ENCODE results near the gene UTP14A. TPM values are rescaled to one million over a fixed set of nuclear protein-coding genes. Genes with fewer than 3 reads are reported as not detected.
"Not testable (repeated sequence)": the region's sequence is repeated elsewhere in the genome, so short reads cannot be mapped to it uniquely, and the experiment has no call there.

The UTP14A gene
- total RNA-seq (2014; rRNA removed; shearing (Covaris generic); ENCODE audit: low replicate concordance), result 15.0 and 15.3 TPM in 2 replicates

GRCh38 chrX:129905787-129906580 lies at the start of gene UTP14A:
UTP14A (plus strand) TSS chrX:129906164; CDS start chrX:129906211, 47 bp downstream.
- H3K4me3 ChIP-seq, result peak within 1 kb of the TSS; percentile 80
- H3K9me3 ChIP-seq, result no peaks in the 10 kb centered on the region
- H3K36me3 ChIP-seq, result peaks cover 32% of the 10 kb centered on the region
- peak; percentile 91 for DNase-seq
- H3K27me3 ChIP-seq, result no peaks in the 10 kb centered on the region

GRCh38 chrX:129859134-129859533 lies 46.8 kb upstream of the UTP14A start:
- not testable (repeated sequence) for H3K36me3 ChIP-seq, H3K9me3 ChIP-seq, H3K27me3 ChIP-seq, DNase-seq, H3K4me3 ChIP-seq

GRCh38 chrX:129866321-129866720 lies 39.6 kb upstream of the UTP14A start:
- H3K27me3 ChIP-seq, H3K4me3 ChIP-seq, H3K36me3 ChIP-seq, H3K9me3 ChIP-seq, DNase-seq: not testable (repeated sequence)

- DNase-seq, result no peak
- Histone ChIP-seq H3K36me3 (no peaks in the 10 kb centered on the region), H3K27me3 (no peaks in the 10 kb centered on the region), H3K9me3 (no peaks in the 10 kb centered on the region), H3K4me3 (no peak overlapping the region)
Measured at GRCh38 chrX:129872524-129872923, 33.4 kb upstream of the UTP14A start.

- H3K4me3 ChIP-seq, result no peak overlapping the region
- peak; percentile 42 for DNase-seq
- no peaks in the 10 kb centered on the region for H3K9me3 ChIP-seq
- no peaks in the 10 kb centered on the region for H3K36me3 ChIP-seq
- no peaks in the 10 kb centered on the region for H3K27me3 ChIP-seq
Measured at GRCh38 chrX:129875669-129876068, 30.3 kb upstream of the UTP14A start.

- no peak for DNase-seq
- no peaks in the 10 kb centered on the region for H3K27me3 ChIP-seq
- no peaks in the 10 kb centered on the region for H3K36me3 ChIP-seq
- H3K9me3 ChIP-seq, result no peaks in the 10 kb centered on the region
- no peak overlapping the region for H3K4me3 ChIP-seq
Measured at GRCh38 chrX:129876771-129877305, 29.1 kb upstream of the UTP14A start.

- Histone ChIP-seq H3K4me3 (no peak overlapping the region), H3K36me3 (no peaks in the 10 kb centered on the region), H3K9me3 (no peaks in the 10 kb centered on the region), H3K27me3 (no peaks in the 10 kb centered on the region)
- no peak for DNase-seq
Measured at GRCh38 chrX:129877401-129877800, 28.6 kb upstream of the UTP14A start.

GRCh38 chrX:129900054-129900453 lies 5.9 kb upstream of the UTP14A start:
- Histone ChIP-seq H3K36me3 (no peaks in the 10 kb centered on the region), H3K27me3 (no peaks in the 10 kb centered on the region), H3K9me3 (no peaks in the 10 kb centered on the region), H3K4me3 (no peak overlapping the region)
- DNase-seq, result no peak

- H3K27me3 ChIP-seq, result no peaks in the 10 kb centered on the region
- no peaks in the 10 kb centered on the region for H3K9me3 ChIP-seq
- no peak overlapping the region for H3K4me3 ChIP-seq
- H3K36me3 ChIP-seq, result peaks cover 40% of the 10 kb centered on the region
- no peak for DNase-seq
Measured at GRCh38 chrX:129908636-129909035, 2.7 kb downstream of the UTP14A start.

- Histone ChIP-seq H3K9me3 (no peaks in the 10 kb centered on the region), H3K4me3 (no peak overlapping the region), H3K27me3 (no peaks in the 10 kb centered on the region), H3K36me3 (peaks cover 43% of the 10 kb centered on the region)
- DNase-seq, result peak; percentile 28
Measured at GRCh38 chrX:129925305-129926092, 19.5 kb downstream of the UTP14A start.

GRCh38 chrX:129930941-129931410 lies 25.0 kb downstream of the UTP14A start:
- DNase-seq, result peak; percentile 3
- Histone ChIP-seq H3K36me3 (peaks cover 14% of the 10 kb centered on the region), H3K4me3 (peak overlapping the region; percentile 60), H3K9me3 (no peaks in the 10 kb centered on the region), H3K27me3 (no peaks in the 10 kb centered on the region)

- peaks cover 8% of the 10 kb centered on the region; the same call in 1 of the 2 replicates for H3K36me3 ChIP-seq
- no peaks in the 10 kb centered on the region for H3K27me3 ChIP-seq
- peak overlapping the region; percentile 60 for H3K4me3 ChIP-seq
- DNase-seq, result peak; percentile 92
- no peaks in the 10 kb centered on the region for H3K9me3 ChIP-seq
Measured at GRCh38 chrX:129931411-129932015, 25.5 kb downstream of the UTP14A start.

GRCh38 chrX:129932016-129932820 lies 26.3 kb downstream of the UTP14A start:
- peaks cover 7% of the 10 kb centered on the region; the same call in 1 of the 2 replicates for H3K36me3 ChIP-seq
- peak; percentile 92 for DNase-seq
- H3K4me3 ChIP-seq, result peak overlapping the region; percentile 60
- no peaks in the 10 kb centered on the region for H3K27me3 ChIP-seq
- no peaks in the 10 kb centered on the region for H3K9me3 ChIP-seq

- DNase-seq, result peak; percentile 3
- no peaks in the 10 kb centered on the region for H3K27me3 ChIP-seq
- peaks cover under 1% of the 10 kb centered on the region; the same call in 1 of the 2 replicates for H3K36me3 ChIP-seq
- peak overlapping the region; percentile 20 for H3K4me3 ChIP-seq
- H3K9me3 ChIP-seq, result no peaks in the 10 kb centered on the region
Measured at GRCh38 chrX:129932821-129933321, 26.9 kb downstream of the UTP14A start.

- Histone ChIP-seq H3K36me3 (no peaks in the 10 kb centered on the region), H3K27me3 (no peaks in the 10 kb centered on the region)
- DNase-seq, result no peak
Measured at GRCh38 chrX:129933700-129934099, 27.7 kb downstream of the UTP14A start.

GRCh38 chrX:129934461-129934860 lies 28.5 kb downstream of the UTP14A start:
- Histone ChIP-seq H3K9me3 (no peaks in the 10 kb centered on the region), H3K36me3 (no peaks in the 10 kb centered on the region), H3K4me3 (no peak overlapping the region), H3K27me3 (no peaks in the 10 kb centered on the region)
- DNase-seq, result no peak

More at GRCh38 chrX:129933700-129934099, 27.7 kb downstream of the UTP14A start:
- Histone ChIP-seq H3K4me3 (no peak overlapping the region), H3K9me3 (no peaks in the 10 kb centered on the region)

Measured in MG63 (cell line).